Muscle of arm (tissue), 12 donors: ENCODE measurements around the gene GALNT2. TPM values are rescaled to one million over a fixed set of nuclear protein-coding genes. Genes with fewer than 3 reads are reported as not detected.

Experiments used
- DNase-seq: peaks from one replicate; pipeline ENCODE4 v3.0.0-alpha.2; 2013
- polyA plus RNA-seq, 12 donors: library from polyadenylated mRNA; unstranded; fragments of 120-200 nt; gene quantifications; one replicate each; pipeline ENCODE4 v1.2.1, GENCODE V29; 2013; ENCODE audit not compliant: insufficient read length in 12 of 12

The GALNT2 gene
- polyA plus RNA-seq, 12 donors = 49.4 to 79.6 (median 67.4) TPM; not detected in 1

DNA sequence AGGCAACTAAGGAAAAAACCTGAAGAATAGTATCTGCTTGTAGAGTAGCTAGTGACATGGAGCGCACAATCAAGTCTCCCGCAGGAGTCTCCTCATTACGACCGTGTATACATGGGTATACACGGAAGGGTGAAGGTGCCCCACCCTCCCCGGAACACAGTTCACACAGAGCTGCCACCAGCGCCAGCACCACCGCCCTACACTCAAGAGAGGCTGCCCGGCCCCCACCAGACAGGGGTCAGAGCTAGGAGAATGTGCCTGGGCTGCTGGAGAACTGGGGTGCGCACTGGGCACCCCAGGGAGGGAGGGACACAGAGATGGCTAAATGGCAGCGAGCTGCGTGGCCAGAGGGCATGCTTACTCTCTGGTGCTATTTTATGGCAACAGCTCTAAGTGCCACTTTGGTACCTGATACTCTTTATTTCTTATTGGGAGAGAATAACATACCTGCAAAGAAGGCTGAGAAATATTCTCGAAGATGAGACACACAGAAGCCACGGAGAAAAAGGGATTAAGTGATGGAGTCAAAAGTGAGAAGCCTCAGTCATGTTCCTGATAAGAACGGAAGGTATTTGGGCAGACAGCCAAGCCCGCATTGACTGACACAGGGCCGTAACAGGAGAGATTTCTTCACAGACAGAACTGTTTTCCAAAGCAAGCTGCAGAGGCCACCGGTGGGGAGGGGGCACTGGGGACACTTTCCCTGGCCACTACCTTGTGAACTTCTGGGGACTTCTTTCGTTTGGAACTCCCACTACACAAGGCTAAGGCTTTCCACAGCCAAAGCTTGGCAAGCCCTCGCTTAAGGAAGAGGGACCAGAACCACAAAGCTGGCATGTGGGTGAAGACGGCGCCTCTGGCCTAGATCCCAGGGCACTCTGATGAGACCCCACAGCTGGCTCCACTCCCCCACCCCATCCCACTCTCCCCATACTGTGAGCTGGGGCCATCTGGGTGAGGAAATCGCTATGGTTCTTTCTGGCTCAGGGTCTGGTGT lies 251.1 kb downstream of the GALNT2 start:
- DNase-seq = no peak

- DNase-seq = no peak
Measured at GRCh38 chr1:230319014-230319747, 252.1 kb downstream of the GALNT2 start.

DNA sequence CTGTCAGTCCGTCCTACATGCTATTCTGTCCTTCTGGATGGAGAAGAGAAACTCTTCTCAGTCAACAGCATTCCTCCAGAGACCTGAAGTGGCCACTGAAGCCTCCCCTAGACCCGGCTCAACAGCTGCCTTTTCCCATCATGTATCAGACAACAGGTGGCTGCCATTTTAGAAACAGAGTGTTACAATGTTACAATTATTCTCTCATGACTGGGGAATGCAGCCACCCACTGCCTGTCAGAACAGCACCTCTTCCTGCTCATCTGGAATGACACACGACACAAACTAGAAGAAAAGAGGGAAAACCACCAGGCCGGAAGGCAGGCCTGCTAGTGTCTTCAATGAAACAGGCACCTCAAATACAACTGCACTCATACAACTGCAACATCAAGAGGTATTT lies 253.8 kb downstream of the GALNT2 start:
- no peak for DNase-seq

DNA sequence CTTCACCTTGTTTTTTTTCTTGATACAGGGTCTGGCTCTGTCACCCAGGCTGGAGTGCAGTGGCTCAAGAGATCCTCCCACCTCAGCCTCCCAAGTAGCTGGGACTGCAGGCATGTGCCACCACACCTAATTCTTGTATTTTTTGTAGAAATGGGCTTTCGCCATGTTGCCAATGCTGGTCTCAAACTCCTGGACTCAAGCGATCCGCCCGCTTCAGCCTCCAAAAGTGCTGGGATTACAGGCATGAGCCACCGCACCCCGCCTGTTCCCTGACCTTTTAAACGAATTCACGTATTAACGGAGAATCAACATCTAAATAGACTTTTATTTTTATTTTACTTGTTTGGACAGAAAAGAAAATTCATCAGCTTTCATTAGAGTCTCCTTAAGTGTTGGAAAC lies 254.3 kb downstream of the GALNT2 start:
- DNase-seq = no peak

DNA sequence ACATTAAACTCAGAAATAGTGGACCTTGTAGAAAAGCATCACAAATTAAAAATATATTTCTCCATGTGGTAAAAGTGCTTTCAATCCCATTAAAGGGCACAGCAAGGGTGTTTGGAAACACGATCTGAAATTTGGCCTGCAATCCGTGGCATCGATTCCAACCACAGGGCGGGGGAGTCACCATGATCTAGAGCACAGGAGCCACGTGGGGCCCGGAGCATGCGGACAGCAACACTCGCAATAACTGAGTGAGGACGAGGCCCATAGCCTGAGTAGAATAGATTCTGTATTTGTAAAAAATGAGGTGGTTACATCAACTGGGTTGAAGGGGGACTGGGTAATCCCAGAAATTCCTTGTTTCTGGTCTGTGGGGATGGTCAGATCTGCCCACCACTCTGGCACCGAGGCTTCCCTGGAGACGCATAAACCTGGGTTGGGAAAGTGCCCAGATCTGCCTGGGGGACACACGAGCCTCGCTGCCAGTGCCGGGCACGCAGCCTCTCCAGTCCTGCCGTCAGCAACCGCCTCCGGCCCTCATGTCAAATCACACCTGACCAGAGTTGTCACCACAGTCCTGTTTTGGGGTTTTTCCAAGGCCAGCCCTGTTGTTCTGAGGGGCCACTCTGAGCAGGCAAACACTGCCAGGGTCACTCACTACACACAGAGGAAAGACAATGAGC lies 254.8 kb downstream of the GALNT2 start:
- DNase-seq = no peak

- DNase-seq = no peak
Measured at GRCh38 chr1:230322421-230322756, 255.4 kb downstream of the GALNT2 start.

DNA sequence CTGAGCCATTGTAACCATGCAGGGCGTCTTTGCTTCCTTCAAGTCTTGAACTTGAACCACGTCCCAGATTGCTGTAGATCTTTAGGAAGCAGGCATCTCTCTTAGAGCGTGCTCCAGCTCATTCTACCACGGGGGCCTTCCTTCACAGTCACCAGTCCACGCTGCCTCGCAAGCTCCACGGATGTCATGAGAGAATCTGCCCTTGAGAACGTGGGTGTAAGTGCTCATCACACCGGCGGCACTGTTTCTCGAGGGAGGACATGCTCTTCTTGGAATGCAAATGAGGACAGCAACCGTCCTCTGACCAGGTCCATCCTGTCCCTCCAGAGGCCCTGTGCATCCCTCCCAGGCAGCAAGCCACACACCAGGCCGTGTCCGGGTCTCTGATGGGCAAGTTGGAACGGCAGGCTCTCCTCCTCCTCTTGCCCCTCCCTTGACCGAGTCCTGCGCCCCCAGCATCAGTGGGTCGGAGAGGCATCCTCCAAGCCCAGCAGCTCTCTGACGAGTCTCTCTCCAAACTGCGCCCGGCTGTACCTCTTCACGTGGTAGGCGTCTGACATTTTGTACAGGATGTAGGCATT lies 256.0 kb downstream of the GALNT2 start:
- DNase-seq = no peak

GRCh38 chr1:230323686-230324085 lies 256.6 kb downstream of the GALNT2 start:
- DNase-seq = no peak

- no peak for DNase-seq
Measured at GRCh38 chr1:230326971-230327891, 260.2 kb downstream of the GALNT2 start.

DNA sequence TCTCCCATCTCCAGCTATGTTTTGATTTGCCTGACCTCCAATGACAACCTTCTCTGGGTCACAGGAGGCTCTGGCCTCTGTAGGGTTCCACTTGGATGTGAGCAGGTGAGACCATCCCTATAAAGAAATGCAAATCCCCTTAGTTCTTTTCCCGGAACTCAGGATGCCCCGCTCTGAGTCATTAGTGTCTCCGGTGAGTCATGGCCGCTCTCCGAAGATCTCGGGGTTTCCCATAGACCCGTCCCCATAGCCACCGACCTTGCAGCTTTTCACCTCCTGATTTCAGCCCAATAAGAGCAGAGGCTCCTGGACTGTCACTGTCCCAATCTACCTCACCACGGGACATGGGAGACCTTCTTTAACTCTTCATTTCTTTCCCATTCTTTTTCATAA lies 260.9 kb downstream of the GALNT2 start:
- DNase-seq = no peak

- no peak for DNase-seq
Measured at GRCh38 chr1:230328342-230329015, 261.4 kb downstream of the GALNT2 start.

DNA sequence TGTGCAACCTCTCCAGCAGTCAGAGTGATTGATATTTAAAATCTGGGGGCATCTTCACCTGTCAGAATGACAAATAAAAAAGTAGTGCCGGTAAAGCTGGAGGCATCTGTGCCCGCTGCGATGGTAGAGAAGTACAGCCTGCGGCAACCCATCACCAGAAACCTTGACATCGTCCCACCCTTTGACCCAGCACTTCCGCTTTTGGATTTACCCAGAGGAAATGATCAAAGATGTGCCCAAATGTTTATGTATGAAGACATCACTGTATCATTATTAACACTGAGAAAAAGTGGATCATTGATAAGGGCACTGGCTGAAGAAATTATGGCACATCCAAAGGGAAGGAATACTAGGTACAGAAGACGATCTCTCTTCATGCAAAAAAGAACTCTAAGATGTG lies 263.1 kb downstream of the GALNT2 start:
- DNase-seq = no peak
